Tongue (tissue), 2 donors: ENCODE measurements around the gene ZFHX2. TPM values are rescaled to one million over a fixed set of nuclear protein-coding genes. Genes with fewer than 3 reads are reported as not detected.
A peak's percentile ranks its signal among the peaks of the same experiment; 100 is the strongest.

Experiments
- DNase-seq: peaks from one replicate; pipeline ENCODE4 v3.0.0-alpha.2; 2015
- total RNA-seq: library from RNA; depleted of rRNA; stranded (reverse); fragments of >200 nt; gene quantifications from one replicate; pipeline ENCODE4 v1.2.3, GENCODE V29; 2014

Gene ZFHX2
- total RNA-seq, 1 donor from 2014 or later: 0.31 TPM

DNA sequence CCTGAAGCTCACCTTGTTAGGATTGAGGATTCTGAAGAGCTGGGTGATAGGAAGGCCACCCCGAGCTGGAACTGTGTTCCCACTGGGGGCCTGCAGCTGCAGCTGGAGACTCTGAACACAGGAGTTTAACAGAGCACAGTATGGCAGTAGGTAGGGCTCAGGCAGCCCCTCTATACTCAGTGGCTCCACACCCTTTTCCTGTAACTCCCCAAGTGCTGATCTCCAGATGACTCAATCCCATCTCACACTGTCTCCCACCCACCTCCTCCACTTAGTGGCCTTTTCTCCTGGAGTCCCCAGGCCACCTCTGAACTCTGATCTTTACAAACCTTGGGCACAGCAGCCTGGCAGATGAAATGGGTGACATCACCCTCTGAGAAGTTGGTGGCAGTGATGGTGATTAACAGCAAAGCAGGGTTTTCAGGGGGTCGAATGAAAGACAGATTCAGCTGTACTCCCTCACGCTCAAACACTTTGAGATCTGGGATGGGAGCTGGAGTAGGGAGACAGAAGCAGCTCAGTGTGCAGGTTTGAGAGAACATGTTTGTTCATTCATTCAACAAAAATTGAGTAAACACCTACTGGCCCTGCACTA, 8.5 kb upstream of the ZFHX2 start:
- DNase-seq: no peak

GRCh38 chr14:23559010-23559925, 7.7 kb upstream of the ZFHX2 start:
- peak; percentile 55 for DNase-seq

GRCh38 chr14:23558346-23559009, 6.9 kb upstream of the ZFHX2 start:
- no peak for DNase-seq

- DNase-seq: no peak
Observed at GRCh38 chr14:23557946-23558345, 6.4 kb upstream of the ZFHX2 start.

- DNase-seq: no peak
Observed at GRCh38 chr14:23557521-23557920, 6.0 kb upstream of the ZFHX2 start.

GRCh38 chr14:23556700-23557440, 5.3 kb upstream of the ZFHX2 start:
- no peak for DNase-seq

DNA sequence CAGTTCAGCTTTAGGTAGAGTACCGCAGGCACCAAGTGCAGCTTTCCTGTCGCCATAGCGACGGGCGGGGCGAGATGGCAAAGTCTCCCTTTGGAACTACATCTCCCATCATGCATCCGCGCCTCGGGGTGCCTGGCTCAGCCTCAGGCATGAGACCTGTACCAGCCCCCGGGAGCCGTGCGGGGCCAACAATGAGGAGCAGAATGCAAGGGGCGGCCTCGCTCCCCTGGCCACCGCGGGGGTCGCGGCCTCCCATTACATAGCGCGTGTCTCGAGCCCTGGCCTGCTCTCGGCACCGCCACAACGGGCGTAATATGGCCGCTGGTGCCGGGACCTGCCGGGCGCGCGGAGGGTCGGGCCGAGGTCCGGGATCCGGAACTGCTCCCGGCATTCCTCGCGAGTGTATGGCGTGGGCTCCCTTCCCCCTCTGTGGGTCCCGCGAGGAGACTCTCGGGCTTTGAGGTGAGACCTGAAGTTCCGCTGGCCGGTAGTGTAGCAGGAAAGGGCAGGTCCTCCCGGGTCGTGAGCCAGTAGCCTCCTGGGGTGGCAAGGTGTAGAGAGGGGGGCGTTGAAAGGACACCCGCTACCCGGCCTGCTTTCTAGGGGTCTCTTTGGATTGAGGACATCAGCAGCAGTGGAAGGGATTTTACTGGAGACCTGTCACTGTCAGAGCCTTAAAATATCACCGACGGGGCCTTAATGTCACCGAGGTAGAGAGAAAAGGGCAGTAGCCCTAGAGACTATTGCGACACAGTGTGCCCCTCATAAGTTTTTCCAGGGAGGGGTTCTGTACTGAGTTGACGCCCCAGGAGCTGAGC, 4.5 kb upstream of the ZFHX2 start, which contains the start of gene THTPA:
TSS of gene THTPA (plus strand) at position 390 of the 818 bp plus-strand sequence. CDS start 487 bp downstream, outside the sequence.
- peak; percentile 96 for DNase-seq

DNA sequence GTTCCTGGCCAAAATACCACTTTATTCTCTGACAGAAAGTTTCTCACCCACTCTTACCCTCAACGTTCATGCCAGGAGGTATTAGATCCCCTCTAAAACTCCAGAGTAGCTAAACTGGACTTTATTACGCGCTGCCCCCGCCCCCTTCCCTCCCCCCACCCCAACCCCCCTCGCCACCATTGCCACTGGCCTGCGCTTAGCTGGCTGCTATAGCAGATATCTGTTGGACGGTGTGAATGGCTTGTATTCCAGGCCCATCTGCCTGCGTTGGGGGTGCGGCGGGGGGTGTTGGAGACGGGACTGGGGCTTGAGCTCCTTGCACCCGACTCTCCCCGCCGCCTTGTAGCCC, 3.9 kb upstream of the ZFHX2 start:
- DNase-seq: no peak

GRCh38 chr14:23550812-23551265, 726 bp downstream of the ZFHX2 start:
- DNase-seq: no peak

DNA sequence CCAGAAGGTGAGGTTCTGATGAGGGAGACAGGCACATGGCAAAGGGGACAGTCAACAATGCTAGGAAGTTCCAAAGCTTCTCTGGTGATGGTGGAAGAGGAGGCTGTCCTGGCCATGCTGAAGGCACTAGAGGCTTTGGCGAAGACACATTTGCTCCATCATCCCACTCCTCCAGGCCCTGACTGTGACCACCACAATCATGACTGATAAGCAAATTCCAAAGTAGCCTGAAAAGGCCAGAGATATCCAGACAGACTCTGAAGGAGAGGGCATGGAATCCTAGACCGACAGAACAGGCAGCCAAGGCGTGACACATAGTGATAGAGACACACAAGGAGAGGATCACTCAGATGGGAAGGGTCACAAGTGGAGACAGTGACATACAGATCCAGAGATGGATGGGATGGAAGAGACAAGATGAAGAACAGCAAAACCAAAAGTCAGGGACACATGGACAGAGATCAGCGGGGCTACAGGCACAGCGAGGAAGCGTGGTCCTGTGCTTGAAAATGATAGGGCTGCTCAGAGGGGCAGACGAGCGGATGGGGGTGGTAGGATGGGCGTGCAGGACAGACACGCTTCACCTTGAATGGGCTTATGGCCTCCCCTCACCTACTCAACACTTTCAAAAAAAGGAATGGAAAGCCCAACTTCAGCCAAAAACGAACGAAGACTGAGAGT, 1.3 kb downstream of the ZFHX2 start:
- DNase-seq: no peak

DNA sequence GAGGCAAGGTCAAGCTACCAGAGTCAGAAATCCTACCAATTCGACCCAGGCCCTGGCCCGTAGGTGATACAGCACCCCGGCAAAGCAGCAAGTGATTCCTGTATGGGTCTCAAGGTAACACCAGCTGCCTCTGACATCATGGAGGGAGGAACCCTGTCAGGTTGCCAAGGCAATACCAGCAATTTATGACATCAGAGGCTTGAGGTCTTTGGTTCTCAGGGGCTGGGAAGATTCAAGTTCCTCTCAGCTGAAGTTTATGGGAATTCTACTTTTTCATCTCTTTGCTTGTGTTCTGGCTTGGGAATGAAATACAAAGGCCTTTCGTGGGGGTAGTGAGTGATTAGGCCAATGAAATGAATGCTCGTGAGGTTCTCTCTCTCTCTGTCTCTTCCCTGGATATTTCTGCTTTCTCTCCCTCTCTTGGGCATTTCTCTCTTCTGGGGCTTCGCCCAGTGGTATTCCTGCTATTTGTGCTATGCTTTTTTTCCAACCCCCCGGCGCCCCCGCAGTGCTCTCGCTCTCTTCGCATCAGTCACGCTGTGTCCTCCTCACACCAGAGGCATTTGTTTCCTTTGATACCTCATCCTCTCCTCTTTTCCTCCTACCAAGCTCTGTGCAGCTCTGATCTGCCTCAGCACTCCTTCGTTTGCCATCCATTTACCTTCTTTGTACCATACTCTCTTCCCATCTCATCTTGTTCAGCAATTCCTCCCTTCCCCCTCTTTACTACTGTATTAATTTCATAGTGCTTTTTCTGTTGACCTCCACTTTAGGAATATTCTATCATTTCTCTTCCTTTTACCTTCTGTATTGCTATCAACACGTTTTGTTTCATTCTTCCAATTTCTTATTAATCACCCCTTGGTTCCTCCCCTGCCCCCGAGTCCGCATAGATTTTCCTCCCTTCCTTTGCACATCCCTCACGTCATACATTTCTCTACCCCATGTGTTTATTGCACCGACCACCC, 2.9 kb downstream of the ZFHX2 start:
- DNase-seq: no peak

- no peak for DNase-seq
Observed at GRCh38 chr14:23547924-23548323, 3.6 kb downstream of the ZFHX2 start.

GRCh38 chr14:23546450-23547035, 5.0 kb downstream of the ZFHX2 start:
- no peak for DNase-seq

DNA sequence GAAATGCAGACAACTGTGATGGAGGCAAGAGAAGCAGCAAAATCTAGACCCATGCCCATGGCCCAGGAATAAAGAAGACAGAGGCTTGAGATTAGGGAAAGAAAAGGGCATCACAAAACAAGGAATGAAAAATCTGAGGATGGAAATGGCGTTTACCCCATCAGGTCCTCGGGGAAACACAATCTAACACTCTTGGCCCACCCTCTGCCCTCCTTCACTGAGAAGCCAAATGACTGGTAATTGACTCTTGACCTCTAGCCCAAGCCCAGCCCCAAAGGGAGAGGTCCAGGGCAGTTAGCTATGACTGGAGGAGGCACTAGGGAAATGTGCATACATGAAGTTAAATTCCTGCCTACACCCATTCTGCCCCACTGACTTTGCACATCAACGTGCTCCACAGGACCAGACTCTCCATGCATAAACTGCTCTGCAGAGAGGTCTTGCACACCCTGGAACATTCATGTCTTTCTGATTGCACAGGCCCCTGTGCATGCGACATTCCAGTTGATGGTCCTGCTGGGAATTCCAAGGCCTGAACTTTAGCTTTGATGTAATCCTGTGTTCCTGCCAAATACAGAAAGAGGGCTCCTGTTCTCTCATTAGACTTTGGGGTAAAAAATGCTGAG, 5.7 kb downstream of the ZFHX2 start:
- no peak for DNase-seq

DNA sequence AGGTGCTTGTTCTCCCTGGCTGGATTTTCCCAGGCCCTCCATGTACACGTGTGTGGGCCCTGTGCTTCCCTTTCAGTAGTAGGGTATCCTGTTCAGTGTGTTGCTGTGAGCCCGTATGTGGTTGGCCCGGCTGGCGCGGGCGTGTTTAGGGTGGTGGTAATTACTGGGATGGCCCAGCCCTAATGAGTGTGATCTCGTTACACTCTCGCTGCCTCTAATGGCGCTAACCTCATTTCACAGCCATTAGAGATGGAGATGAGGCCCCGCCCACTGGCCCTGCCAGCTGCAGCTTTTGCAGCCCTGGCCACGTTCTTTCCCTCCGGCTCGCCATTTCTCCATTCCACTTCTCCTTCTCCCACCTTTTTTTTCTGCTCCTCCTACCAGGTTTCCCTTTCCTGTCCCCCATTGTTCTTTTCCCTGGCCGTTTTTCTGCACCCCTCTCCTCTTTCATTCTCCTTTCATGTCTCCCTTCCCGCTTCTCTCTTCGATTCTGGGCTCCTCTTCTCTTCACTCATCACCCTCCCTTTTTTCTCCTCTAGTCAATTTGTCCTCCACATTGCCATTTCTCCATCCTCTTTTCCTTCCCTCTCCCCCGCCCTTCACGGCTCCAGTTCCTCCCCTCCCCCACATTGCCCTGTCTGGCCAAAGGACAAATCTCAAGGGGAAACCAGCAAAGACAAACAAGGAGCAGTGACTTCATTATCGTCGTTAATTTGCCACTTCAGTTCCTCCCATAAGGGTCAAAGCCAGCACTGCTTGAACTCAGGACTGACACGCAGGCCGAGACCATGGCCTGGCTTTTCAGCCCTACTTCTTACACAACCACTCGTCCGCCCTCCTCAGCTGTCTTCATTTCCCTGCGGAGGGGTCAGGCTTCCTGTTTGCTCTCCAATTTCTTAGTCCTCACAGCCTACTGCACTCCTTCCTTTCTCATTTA, 6.8 kb downstream of the ZFHX2 start:
- peak; percentile 50 for DNase-seq

DNA sequence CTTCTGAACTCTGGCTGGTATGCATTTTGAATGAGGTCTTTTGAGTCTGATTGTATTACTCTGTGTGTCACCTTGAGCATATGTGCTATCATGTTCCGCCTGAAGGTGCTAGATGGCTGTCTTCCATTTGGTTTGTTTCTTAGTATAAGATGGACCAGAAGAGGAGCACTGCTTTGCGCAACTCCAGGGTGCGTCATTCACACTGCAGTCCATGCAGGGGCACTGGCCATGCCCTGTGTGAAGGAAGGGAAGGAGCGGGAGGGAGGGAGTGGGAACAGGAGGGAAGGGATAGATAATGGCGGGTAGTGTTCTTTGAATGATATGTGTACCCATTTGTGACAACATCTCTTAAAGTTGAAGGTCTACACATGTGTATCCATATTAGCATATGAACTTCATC, 8.2 kb downstream of the ZFHX2 start:
- DNase-seq: no peak

DNA sequence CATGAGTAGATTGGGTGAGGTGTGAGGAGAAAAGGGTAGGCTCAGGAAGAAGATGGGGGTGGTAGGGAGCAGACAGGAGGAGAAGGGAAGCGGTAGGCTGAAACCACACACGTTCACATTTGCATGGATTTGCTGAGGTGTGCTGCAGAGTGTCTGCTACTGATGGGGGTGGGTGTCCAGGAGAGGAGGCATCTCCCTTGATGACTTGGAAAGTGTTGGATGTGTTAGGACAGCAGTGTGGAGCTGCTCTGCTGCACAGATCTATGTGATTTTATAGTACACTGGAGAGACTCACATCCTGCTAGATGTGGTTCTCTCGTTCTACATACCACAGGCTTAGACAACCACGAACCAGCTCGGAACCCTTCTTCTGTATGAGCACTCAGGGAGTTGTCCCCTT, 9.3 kb downstream of the ZFHX2 start:
- DNase-seq: no peak

GRCh38 chr14:23540141-23540469, 11.5 kb downstream of the ZFHX2 start:
- no peak for DNase-seq
